ENCODE results near the gene CLK2. TPM values are rescaled to one million over a fixed set of nuclear protein-coding genes. Genes with fewer than 3 reads are reported as not detected.

Gene CLK2
- total and polyA plus RNA-seq, 9 of the 15 experiments (the other 6 are each of a cell fraction or from before 2014, with no cell fraction given), result 13.5 to 81.4 (median 39.6) TPM

- TF ChIP-seq, protein P1, sequence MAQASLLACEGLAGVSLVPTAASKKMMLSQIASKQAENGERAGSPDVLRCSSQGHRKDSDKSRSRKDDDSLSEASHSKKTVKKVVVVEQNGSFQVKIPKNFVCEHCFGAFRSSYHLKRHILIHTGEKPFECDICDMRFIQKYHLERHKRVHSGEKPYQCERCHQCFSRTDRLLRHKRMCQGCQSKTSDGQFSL (CRISPR knock-in tag; IDR thresholded peaks at IDR 0.05), result no peak
- TF ChIP-seq, protein P1 (tag; IDR thresholded peaks at IDR 0.05), result no peak
- TF ChIP-seq ZNF121 (CRISPR knock-in tag; conservative IDR thresholded peaks at IDR 0.05) (no peak), RCOR1 (IDR thresholded peaks at IDR 0.05; ENCODE audit: borderline replicate concordance in 1 of 2, low read depth in 2 of 2, low read length in 2 of 2) (peak in 1 of 2 experiments; percentile 72; a peak in 1 of 4 replicates), SOX6 (IDR thresholded peaks at IDR 0.05) (peak; percentile 58; the same call in 1 of the 2 replicates), ZKSCAN8 (CRISPR knock-in tag; IDR thresholded peaks at IDR 0.05) (no peak), GATAD2B (IDR thresholded peaks at IDR 0.05; ENCODE audit: borderline replicate concordance) (no peak), RAD21 (CRISPR knock-in tag; conservative IDR thresholded peaks at IDR 0.05 in 1 of 2, IDR thresholded peaks at IDR 0.05 in 1 of 2) (peak; percentile 93 to 97), RAD51 (IDR thresholded peaks at IDR 0.05; ENCODE audit: borderline replicate concordance, low read depth) (0 out of 2 replicates have a peak, but pooled peaks have one; percentile 15), ARID1B (IDR thresholded peaks at IDR 0.05) (peak; percentile 46; the same call in 1 of the 2 replicates), ARID4B (CRISPR knock-in tag; IDR thresholded peaks at IDR 0.05) (peak; percentile 33; the same call in 1 of the 2 replicates), KLF1 (tag; IDR thresholded peaks at IDR 0.05) (no peak), SIN3B (IDR thresholded peaks at IDR 0.05; ENCODE audit: low read depth) (0 out of 2 replicates have a peak, but pooled peaks have one; percentile 12), RB1 (IDR thresholded peaks at IDR 0.05; ENCODE audit: low read depth) (peak; percentile 87; the same call in 1 of the 2 replicates), STAT6 (CRISPR knock-in tag; IDR thresholded peaks at IDR 0.05) (0 out of 2 replicates have a peak, but pooled peaks have one; percentile 48), HMGN3 (IDR thresholded peaks at IDR 0.05; ENCODE audit: borderline replicate concordance, extremely low read depth, insufficient read length, low read depth, low read length) (peak; percentile 67), ZKSCAN1 (IDR thresholded peaks at IDR 0.05; ENCODE audit: low read depth, low read length) (peak; percentile 60; the same call in 1 of the 2 replicates), HDGF (IDR thresholded peaks at IDR 0.05) (peak; percentile 92), EP400 (IDR thresholded peaks at IDR 0.05) (no peak), KDM1A (IDR thresholded peaks at IDR 0.05) (no peak)
Measured at GRCh38 chr1:155250633-155251449, 22.5 kb downstream of the CLK2 start (continued).
